Mesenchymal stem cell (in vitro differentiated cells and primary cell): ENCODE data around the gene RNF115.

Experiments
- DNase-seq: peaks from one replicate; pipeline ENCODE4 v3.0.0-alpha.2; 2013
- H2AFZ ChIP-seq: one replicate; pipeline ENCODE4 v1.6.1; 2013; ENCODE audit warnings: low read depth, mild to moderate bottlenecking, control low read depth, inconsistent platforms, low read length, moderate library complexity
- H2AK5ac ChIP-seq: 2 replicates; pipeline ENCODE4 v1.6.1; 2013; ENCODE audit warnings: low read length, moderate library complexity, mild to moderate bottlenecking, inconsistent platforms; ENCODE audit not compliant: severe bottlenecking
- H2BK120ac ChIP-seq: one replicate; pipeline ENCODE4 v1.6.1; 2013; ENCODE audit warnings: low read depth, mild to moderate bottlenecking, inconsistent platforms, low read length, moderate library complexity
- H2BK12ac ChIP-seq, 2 experiments: one replicate each; pipeline ENCODE4 v1.6.1; 2013; ENCODE audit warnings: inconsistent platforms in 2 of 2, low read length in 2 of 2, mild to moderate bottlenecking in 2 of 2, moderate library complexity in 2 of 2, control low read depth in 1 of 2
- H2BK15ac ChIP-seq: one replicate; pipeline ENCODE4 v1.6.1; 2013; ENCODE audit warnings: mild to moderate bottlenecking, low read depth, inconsistent platforms; ENCODE audit not compliant: poor library complexity, severe bottlenecking
- H2BK5ac ChIP-seq: 2 replicates; pipeline ENCODE4 v1.6.1; 2013; ENCODE audit warnings: low read depth, mild to moderate bottlenecking, low read length, control low read depth, inconsistent platforms; ENCODE audit not compliant: poor library complexity, severe bottlenecking
- H3K14ac ChIP-seq, 2 experiments: one replicate each; pipeline ENCODE4 v1.6.1; 2013; ENCODE audit warnings: inconsistent platforms in 2 of 2, low read length in 2 of 2, control low read depth in 1 of 2, mild to moderate bottlenecking in 1 of 2, moderate library complexity in 1 of 2
- H3K18ac ChIP-seq, 2 experiments: one replicate each; pipeline ENCODE4 v1.6.1; 2013; ENCODE audit warnings: inconsistent platforms in 2 of 2, low read length in 2 of 2, control low read depth in 1 of 2, low read depth in 1 of 2, mild to moderate bottlenecking in 1 of 2
- H3K23ac ChIP-seq, 2 experiments: one replicate each; pipeline ENCODE4 v1.6.1; 2013; ENCODE audit warnings: inconsistent platforms in 2 of 2, low read length in 2 of 2, mild to moderate bottlenecking in 2 of 2, moderate library complexity in 2 of 2, control low read depth in 1 of 2
- H3K27ac ChIP-seq: 2 replicates; pipeline ENCODE4 v1.5.1; 2013; ENCODE audit warnings: mild to moderate bottlenecking, moderate library complexity, low read length, control low read depth, inconsistent platforms; ENCODE audit not compliant: poor library complexity, severe bottlenecking
- H3K27me3 ChIP-seq, 2 experiments: 2 replicates each; pipeline versions ENCODE4 v1.6.1 to v1.7.0; 2013; ENCODE audit warnings: low read length in 2 of 2, mild to moderate bottlenecking in 2 of 2, moderate library complexity in 2 of 2, control low read depth in 1 of 2, inconsistent platforms in 1 of 2; ENCODE audit not compliant: control insufficient read depth in 1 of 2, insufficient read depth in 1 of 2
- H3K36me3 ChIP-seq, 2 experiments: 2 replicates each; pipeline versions ENCODE4 v1.6.1 to v1.7.0; 2013; ENCODE audit warnings: low read length in 2 of 2, control low read depth in 1 of 2, inconsistent platforms in 1 of 2, low read depth in 1 of 2, mild to moderate bottlenecking in 1 of 2; ENCODE audit not compliant: insufficient read depth in 2 of 2, control insufficient read depth in 1 of 2
- H3K4ac ChIP-seq, 2 experiments: one replicate each; pipeline ENCODE4 v1.6.1; 2013; ENCODE audit warnings: inconsistent platforms in 2 of 2, low read length in 2 of 2, mild to moderate bottlenecking in 2 of 2, moderate library complexity in 2 of 2, control low read depth in 1 of 2, low read depth in 1 of 2
- H3K4me1 ChIP-seq: 2 replicates; pipeline ENCODE4 v1.6.1; 2013; ENCODE audit warnings: low read depth, low read length, control low read depth; ENCODE audit not compliant: control insufficient read depth, insufficient read depth
- H3K4me2 ChIP-seq: 2 replicates; pipeline ENCODE4 v1.6.1; 2013; ENCODE audit warnings: low read length, mild to moderate bottlenecking, inconsistent platforms; ENCODE audit not compliant: poor library complexity, severe bottlenecking
- H3K4me3 ChIP-seq, 2 experiments: 2 replicates each; pipeline versions ENCODE4 v1.5.1 to v1.7.0; 2013; ENCODE audit warnings: low read length in 2 of 2, mild to moderate bottlenecking in 2 of 2, control low read depth in 1 of 2, low read depth in 1 of 2; ENCODE audit not compliant: insufficient read depth in 1 of 2
- H3K79me1 ChIP-seq: replicated peaks from 2 replicates; pipeline ENCODE4 v1.6.1; 2013; ENCODE audit warnings: mild to moderate bottlenecking, control low read depth, low read length, inconsistent platforms; ENCODE audit not compliant: poor library complexity, severe bottlenecking
- H3K9ac ChIP-seq: 2 replicates; pipeline ENCODE4 v1.7.0; 2013; ENCODE audit warnings: mild to moderate bottlenecking, low read length, moderate library complexity
- H3K9me3 ChIP-seq: 2 replicates; pipeline ENCODE4 v1.7.0; 2013; ENCODE audit warnings: mild to moderate bottlenecking, low read length; ENCODE audit not compliant: control insufficient read depth
- H4K8ac ChIP-seq: one replicate; pipeline ENCODE4 v1.6.1; 2013; ENCODE audit warnings: inconsistent platforms, mild to moderate bottlenecking, low read length, moderate library complexity
- H4K91ac ChIP-seq: one replicate; pipeline ENCODE4 v1.6.1; 2013; ENCODE audit warnings: mild to moderate bottlenecking, low read length, inconsistent platforms
- whole genome bisulfite sequencing: methylation state at CpG from one replicate; pipeline ENCODE4 v1.1.7; 2013; ENCODE audit warnings: mixed read lengths; 5-methylcytosine and 5-hydroxymethylcytosine counted together

RNF115 gene

DNA sequence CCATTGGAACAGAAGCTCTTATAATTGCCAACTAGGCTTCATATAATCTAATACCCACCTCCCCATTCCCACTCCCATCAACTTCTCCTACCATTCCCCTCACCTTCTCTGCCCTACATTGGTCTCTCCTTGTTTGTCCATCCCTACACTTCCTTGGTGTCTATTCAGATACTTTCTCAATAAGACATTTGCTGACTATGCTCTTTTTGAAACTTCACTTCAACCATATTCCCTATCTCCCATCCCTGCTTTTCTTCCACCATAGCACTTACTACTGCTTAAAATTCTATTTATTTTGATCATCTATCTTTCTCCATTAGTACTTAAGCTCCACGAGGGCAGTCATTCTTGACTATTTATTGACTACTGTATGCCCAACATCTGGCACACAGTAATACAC is 64.2 kb downstream of the RNF115 start:
- H3K23ac ChIP-seq: no peak overlapping the region
- H3K9ac ChIP-seq: no peak overlapping the region
- H3K27ac ChIP-seq: no peak overlapping the region
- DNase-seq: no peak
- 88% methylated on average over 1 of the region's 1 CpG for WGBS
- no peak overlapping the region for H2BK120ac ChIP-seq
- H3K79me1 ChIP-seq: peaks cover 33% of the 10 kb centered on the region
- no peak overlapping the region for H3K4ac ChIP-seq
- peaks cover 22 to 51% of the 10 kb centered on the region in 2 experiments for H3K36me3 ChIP-seq
- H4K91ac ChIP-seq: no peak overlapping the region
- no peak overlapping the region for H2AK5ac ChIP-seq
- H3K9me3 ChIP-seq: no peaks in the 10 kb centered on the region
- no peak overlapping the region for H2BK15ac ChIP-seq
- H3K18ac ChIP-seq: no peak overlapping the region
- H3K4me3 ChIP-seq: no peak overlapping the region
- no peak overlapping the region for H3K14ac ChIP-seq
- no peaks in the 10 kb centered on the region for H3K27me3 ChIP-seq
- no peak overlapping the region for H4K8ac ChIP-seq
- H2BK12ac ChIP-seq: no peak overlapping the region
- no peak overlapping the region for H2AFZ ChIP-seq
- H3K4me2 ChIP-seq: no peak overlapping the region
- H2BK5ac ChIP-seq: no peak overlapping the region
- peaks cover 1% of the 10 kb centered on the region for H3K4me1 ChIP-seq

GRCh38 chr1:145758575-145758974 is 65.3 kb downstream of the RNF115 start:
- DNase-seq: no peak

DNA sequence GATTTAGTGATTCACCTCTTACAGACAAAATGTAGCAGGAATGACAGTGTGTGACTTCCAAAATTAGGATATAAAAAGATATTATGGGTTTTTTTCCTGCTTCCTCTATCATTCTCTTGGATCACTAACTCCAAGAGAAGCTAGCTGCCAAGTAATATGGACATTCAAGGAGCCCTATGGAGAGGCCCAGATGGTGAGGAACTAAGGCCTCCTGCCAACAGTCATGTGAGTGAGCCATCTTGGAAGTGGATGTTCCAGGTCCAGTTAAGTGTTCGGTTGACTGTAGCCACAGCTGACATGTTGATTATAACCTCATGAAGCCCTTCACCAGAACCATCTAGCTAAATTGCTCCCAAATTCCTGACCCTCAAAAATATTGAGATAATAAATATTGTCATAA is 65.8 kb downstream of the RNF115 start:
- Histone ChIP-seq H2AFZ (no peak overlapping the region), H2BK15ac (no peak overlapping the region), H3K9ac (peak overlapping the region; percentile 5), H4K8ac (no peak overlapping the region), H3K23ac (no peak overlapping the region), H3K4me3 (no peak overlapping the region), H3K9me3 (no peaks in the 10 kb centered on the region), H2BK120ac (no peak overlapping the region), H3K4ac (no peak overlapping the region), H2BK5ac (no peak overlapping the region), H2BK12ac (no peak overlapping the region), H3K36me3 (peaks cover 17 to 53% of the 10 kb centered on the region in 2 experiments), H3K27me3 (no peaks in the 10 kb centered on the region), H3K4me1 (peaks cover 1% of the 10 kb centered on the region), H3K14ac (no peak overlapping the region), H3K18ac (no peak overlapping the region), H3K79me1 (peaks cover 33% of the 10 kb centered on the region), H2AK5ac (no peak overlapping the region), H4K91ac (no peak overlapping the region), H3K27ac (no peak overlapping the region), H3K4me2 (no peak overlapping the region)
- DNase-seq: no peak
- no CpG with 5 or more reads among the region's 1 CpG for WGBS

More at GRCh38 chr1:145758575-145758974, 65.3 kb downstream of the RNF115 start:
- Histone ChIP-seq H3K36me3 (peaks cover 17 to 51% of the 10 kb centered on the region in 2 experiments), H3K14ac (no peak overlapping the region), H2BK5ac (no peak overlapping the region), H4K8ac (no peak overlapping the region), H3K27me3 (no peaks in the 10 kb centered on the region), H3K4ac (no peak overlapping the region), H2BK12ac (no peak overlapping the region), H3K27ac (no peak overlapping the region), H4K91ac (no peak overlapping the region), H3K79me1 (peaks cover 33% of the 10 kb centered on the region), H2AK5ac (no peak overlapping the region), H3K4me3 (no peak overlapping the region), H3K23ac (no peak overlapping the region), H3K4me2 (no peak overlapping the region), H2BK120ac (no peak overlapping the region), H2AFZ (no peak overlapping the region), H3K9ac (peak overlapping the region; percentile 5), H3K4me1 (peaks cover 1% of the 10 kb centered on the region), H3K18ac (no peak overlapping the region), H2BK15ac (no peak overlapping the region), H3K9me3 (no peaks in the 10 kb centered on the region)
- 97% methylated on average over 1 of the region's 1 CpG for WGBS

- WGBS: 89% methylated on average over 2 of the region's 2 CpGs
- Histone ChIP-seq H3K27ac (no peak overlapping the region), H3K4ac (no peak overlapping the region), H3K36me3 (peaks cover 17 to 57% of the 10 kb centered on the region in 2 experiments), H3K27me3 (no peaks in the 10 kb centered on the region), H2BK15ac (no peak overlapping the region), H4K91ac (no peak overlapping the region), H3K18ac (no peak overlapping the region), H2BK120ac (no peak overlapping the region), H3K9me3 (no peaks in the 10 kb centered on the region), H3K9ac (peak overlapping the region; percentile 45), H4K8ac (no peak overlapping the region), H3K23ac (no peak overlapping the region), H3K14ac (no peak overlapping the region), H3K79me1 (peaks cover 34% of the 10 kb centered on the region), H2BK12ac (no peak overlapping the region), H2BK5ac (no peak overlapping the region), H3K4me3 (no peak overlapping the region), H3K4me1 (peaks cover 1% of the 10 kb centered on the region), H2AFZ (no peak overlapping the region), H3K4me2 (no peak overlapping the region), H2AK5ac (no peak overlapping the region)
- no peak for DNase-seq
These were observed 66.5 kb downstream of the RNF115 start for GRCh38 chr1:145757420-145757819.
